GM19238 (cell line): ENCODE results near the gene ACP2.
"Not testable (repeated sequence)": the region's sequence is repeated elsewhere in the genome, so short reads cannot be mapped to it uniquely, and the experiment has no call there.

Source experiments
- DNase-seq: peaks from one replicate; pipeline ENCODE4 v3.0.0; 2011; ENCODE audit warnings: low spot score; ENCODE audit not compliant: insufficient read length

Gene ACP2

DNA sequence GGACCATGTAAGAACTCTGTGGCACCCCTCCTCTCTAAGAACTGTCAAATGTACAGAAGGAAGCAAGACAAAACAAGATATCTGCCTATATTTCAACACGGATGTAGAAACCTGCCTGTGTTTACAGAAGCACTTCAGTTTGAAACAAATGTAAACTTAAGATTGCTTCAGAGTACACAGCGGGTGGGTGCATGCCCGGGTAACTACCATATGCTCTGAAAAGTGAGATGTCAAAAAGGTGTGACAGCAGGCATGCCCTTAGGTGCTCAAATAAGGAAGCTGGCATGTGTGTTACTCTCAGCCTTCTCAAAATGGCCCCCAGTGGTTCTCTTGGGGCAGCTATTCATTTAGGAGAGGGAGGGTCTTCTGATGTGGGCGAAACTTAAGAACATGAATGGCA lies 5.2 kb downstream of the ACP2 start:
- no peak for DNase-seq

DNA sequence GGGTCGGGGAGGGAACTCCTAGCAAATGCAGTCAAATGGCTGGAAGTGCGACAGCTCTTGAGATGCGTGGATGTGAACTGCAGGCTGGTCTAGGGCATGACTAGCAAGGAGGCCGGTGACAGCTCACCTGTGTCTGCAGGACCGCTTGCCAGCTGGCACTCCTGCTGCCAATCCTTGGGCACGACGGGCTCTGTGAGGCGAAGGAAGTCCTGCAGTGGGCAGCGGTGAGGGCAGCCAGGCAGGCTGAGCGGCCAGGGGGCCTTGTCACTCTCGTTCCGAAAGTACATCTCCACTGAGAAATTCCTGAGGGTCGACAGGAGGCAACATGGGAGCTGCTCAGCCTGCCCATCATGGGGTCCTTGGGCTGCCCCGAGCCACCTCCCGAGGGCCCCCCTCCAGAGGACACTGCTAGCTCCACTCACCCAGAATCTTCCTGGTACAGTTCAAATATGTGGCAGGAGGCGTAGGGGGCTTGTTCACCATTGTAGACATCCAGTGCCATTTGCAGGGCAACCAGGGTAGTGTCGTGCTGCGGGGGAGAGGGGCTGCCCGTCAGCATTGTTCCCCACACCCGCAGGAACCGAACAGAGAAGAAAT lies 5.9 kb downstream of the ACP2 start:
- no peak for DNase-seq

DNA sequence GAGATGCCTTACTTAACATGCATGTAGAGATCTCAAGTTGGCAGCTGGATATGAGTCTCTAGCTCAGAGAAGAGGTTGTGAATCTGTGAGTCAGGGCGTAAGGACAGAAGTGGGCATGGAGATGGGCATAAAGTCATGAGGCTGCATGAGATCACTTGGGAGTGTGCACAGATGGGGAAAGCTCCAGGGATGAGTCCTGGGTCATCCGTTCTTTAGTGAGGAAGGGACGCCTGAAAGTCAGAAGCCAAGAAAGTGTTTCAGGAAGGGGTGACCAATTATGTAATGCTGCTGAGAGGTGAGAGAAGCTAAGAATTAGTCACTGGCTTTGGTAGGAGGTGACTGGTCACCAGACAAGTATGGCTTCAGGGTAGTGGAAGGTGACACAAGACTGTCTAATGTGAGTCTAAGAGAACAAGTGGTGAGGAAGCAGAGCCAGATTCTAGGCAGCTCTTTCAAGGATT lies 6.7 kb downstream of the ACP2 start:
- DNase-seq = no peak

- DNase-seq = no peak
Measured at GRCh38 chr11:47239852-47240251, 8.8 kb downstream of the ACP2 start.

DNA sequence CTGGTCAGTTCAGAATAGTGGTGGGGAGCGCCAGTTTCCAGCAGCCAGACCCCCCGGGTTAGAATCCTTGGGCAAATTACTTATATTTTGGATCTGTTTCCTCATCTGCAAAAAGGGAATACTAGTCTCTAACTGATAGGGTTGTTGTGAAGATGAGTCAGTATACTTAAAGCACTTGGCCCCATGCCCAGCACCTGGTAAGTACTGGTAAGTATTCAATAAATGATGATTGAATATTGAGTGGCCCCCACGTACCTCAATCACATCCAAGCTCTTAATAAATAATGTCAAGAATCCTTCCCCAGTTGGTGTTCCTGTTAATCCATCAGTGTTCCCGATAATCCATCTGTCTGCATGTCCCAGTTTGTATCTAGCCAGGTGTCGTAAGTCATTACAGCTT lies 12.1 kb downstream of the ACP2 start:
- no peak for DNase-seq

GRCh38 chr11:47235163-47235562 lies 13.5 kb downstream of the ACP2 start:
- DNase-seq = no peak

DNA sequence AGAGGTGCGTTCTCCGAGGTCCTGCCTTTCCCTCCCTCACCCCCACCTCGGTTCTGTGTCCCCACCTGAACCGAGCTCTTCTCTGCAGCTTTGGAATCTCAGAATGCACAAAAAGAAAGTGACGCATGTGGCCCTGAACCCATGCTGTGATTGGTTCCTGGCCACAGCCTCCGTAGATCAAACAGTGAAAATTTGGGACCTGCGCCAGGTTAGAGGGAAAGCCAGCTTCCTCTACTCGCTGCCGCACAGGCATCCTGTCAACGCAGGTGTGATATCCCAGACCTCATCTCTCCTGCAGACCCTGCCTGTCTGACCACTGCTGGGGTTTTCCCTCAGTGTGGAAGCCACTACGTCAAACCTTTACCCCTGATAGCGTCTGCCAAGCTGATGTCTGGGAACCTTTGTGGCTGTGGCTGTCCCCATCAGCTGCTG lies 13.9 kb downstream of the ACP2 start:
- DNase-seq = no peak

DNA sequence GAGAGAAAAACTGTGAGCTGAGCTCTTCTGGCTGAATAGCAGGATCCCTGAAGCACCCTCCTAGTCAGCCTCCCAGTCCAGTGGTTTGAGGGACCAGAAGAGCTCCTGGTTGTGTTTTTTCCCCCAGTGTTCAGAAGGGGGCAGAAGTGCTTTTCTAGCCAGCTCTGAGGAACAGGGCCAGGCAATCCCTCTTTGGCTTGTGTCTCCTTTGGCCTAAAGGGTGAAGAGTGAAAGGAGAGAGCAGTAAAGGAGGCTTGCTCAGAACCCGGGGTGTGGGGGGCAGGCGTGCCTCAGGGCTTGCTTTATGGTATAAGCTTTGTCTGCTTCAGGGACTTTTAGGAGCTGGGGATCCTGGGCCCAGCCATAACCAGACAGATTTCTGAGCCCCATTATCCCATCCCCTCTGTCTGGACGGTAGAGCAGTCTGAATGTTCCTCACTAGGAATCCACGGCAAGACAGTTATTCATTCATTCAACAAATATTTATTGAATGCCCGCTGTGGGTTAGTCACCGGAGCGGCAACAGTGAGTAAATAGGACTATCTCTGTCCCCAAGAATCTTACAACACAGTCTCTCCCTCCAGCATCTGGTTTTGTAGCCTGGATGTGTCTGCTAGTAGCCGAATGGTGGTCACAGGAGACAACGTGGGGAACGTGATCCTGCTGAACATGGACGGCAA lies 14.5 kb downstream of the ACP2 start:
- DNase-seq = no peak

- no peak for DNase-seq
Measured at GRCh38 chr11:47233051-47233450, 15.6 kb downstream of the ACP2 start.

DNA sequence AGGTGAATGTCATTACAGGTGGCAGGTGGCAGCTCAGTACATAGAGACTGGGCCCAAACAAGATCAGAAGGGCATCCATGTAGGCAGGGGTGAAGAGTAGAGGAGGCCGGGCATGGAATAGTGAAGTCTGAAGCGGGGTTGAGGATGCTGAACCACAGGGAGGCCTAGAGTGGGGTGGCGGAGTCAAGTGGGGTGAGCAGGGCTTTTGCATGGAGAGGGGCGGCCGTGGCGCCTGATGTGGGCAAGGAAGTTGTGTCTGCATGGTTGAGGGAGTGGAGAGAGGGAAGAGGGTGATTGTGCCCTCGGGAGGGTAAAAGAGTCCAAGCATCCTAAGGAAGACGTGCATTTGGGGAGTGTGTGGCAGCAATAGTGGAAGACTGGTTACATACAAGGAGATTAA lies 19.5 kb downstream of the ACP2 start:
- DNase-seq = no peak

- DNase-seq = no peak
Measured at GRCh38 chr11:47225552-47226400, 22.8 kb downstream of the ACP2 start.

GRCh38 chr11:47222696-47223095 lies 25.9 kb downstream of the ACP2 start:
- DNase-seq = no peak

DNA sequence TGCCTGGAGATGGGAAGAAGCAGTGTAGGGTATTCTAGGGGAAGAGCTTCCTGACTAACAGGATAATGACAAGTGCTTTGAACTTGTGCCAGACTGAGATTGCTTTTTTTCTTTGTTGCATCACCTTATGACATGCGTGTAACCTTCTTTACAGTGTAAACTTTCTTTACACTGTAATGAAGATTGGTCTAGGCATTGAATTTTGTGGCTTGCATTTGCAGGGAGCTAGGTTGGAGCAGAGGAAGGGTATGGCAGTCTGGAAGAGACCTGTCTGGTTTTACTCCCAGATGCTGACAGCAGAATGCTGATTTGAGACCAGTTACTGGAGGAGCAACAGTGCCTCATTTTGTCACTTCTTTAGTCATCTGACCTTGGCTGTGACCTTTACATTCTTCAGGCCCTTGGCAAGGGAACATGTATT lies 28.2 kb downstream of the ACP2 start:
- DNase-seq = no peak

DNA sequence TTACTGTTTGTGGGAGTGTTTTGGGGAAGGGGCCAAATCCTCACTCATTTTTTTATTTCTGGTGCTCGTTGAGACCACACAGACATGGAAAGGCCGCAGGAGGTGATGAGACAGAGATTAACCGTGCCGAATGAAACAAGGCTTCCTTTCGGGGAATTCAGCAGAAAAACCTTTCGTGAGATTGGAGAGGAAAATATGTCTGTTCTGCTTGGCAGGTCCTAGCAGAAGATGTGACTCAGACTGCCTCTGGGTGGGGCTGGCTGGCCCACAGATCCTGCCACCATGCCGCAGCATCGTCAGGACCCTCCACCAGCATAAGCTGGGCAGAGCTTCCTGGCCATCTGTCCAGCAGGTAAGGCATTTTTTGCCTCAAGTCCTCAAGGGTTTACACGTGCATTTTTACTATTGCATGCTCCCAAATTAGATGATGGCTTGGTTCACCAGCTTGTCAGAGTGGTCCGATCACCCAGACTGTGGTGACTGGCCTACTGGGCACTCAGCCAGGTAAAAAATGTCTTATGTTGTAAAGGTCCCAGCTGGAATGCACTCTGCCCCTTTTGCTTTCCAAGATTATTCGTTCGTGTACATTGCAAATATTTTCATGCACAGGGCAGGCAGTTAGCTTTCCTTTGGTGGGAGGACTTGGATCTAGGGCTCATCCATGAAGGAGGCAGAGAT lies 32.4 kb downstream of the ACP2 start:
- peak; percentile 18 for DNase-seq

DNA sequence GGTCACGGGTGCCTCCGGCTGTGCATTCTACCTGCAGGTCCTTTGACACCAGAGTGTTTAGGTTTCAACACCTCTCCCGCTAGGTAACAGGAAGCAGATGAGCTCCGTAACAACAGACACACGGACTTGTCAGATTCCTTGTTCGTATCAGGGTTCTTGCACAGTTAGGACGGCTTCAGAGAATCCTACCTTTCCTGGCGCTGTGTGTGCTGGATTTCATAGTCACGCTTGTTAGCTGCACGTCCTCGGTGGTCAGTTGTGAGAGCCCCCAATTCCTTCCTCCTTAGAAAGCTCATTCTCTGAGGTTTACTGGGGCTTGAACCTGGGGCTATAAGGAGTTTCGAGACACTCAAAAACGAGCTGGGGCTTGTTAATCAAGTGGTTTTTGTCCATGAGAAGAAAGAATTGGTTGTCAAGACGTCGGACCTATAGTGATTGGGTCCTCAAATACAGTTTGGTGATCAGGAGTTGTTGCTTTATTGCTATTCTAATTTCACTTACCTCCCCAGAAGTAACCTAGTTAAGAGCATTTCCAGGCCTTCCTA lies 33.2 kb downstream of the ACP2 start:
- no peak for DNase-seq

DNA sequence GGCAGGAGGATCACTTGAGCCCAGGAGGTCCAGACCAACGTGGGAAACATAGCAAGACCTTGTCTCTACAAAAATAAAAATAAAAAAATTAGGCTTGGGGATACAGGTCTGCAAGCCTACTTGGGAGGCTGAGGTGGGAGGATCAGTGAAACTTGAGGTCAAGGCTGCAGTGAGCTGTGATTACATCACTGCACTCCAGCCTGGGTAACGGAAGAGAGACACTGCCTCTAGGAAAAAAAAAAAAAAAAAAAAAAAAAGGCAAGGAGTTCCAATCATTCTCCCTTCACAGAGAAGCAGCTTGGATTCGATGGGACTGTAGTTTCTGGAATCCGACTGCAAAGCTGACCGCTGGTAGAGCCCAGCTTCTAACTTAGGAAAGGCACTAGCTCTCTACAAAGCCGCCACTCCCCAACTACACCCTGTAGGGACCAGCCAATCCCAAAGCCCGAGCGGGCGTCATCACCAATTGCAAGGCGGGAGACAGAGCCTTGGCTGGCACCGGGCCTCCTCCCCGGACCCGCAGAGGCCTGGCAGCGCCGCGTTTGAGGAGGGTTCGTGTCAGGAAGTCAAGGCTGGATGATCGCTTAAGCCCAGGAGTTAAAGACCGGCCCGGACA lies 34.6 kb downstream of the ACP2 start:
- peak; percentile 67 for DNase-seq

GRCh38 chr11:47212938-47213337 lies 35.7 kb downstream of the ACP2 start:
- no peak for DNase-seq

- DNase-seq = no peak
Measured at GRCh38 chr11:47208628-47209027, 40.0 kb downstream of the ACP2 start.

DNA sequence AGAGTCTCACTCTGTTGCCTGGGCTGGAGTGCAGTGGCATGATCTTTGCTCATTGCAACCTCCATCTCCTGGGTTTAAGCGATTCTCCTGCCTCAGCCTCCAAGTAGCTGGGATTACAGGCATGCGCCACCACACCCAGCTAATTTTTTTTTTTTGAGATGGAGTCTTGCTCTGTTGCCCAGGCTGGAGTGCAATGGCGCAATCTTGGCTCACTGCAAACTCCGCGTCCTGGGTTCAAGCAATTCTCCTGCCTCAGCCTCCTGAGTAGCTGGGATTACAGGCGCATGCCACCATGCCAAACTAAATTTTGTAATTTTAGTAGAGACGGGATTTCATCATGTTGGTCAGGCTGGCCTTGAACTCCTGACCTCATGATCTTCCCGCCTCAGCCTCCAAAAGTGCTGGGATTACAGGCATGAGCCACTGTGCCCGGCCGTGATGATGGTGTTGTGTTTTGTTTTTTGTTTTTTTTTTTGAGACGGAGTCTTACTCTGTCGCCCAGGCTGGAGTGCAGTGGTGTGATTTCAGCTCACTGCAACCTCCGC lies 40.5 kb downstream of the ACP2 start:
- not testable (repeated sequence) for DNase-seq

DNA sequence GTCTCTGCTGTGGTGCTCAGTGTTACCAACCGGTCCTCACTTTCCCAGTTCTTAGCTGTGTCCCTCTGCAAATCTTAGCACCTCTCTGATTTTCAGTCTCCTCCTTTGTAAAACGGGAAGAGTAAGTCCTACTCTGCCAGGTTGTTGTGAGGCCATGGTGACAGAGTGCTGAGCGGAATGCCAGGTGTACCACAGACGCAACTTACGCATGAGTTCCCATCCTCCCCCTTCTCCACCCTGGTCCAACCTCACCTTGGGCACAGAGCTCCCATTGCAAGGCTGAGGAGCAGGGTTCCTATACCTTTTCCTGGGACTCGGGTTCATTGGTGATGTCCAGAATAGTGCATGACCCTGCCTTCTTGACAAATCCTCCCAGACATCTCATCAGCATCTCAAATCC lies 41.2 kb downstream of the ACP2 start:
- DNase-seq = no peak

- DNase-seq = not testable (repeated sequence)
Measured at GRCh38 chr11:47206577-47206976, 42.0 kb downstream of the ACP2 start.
